ENCODE results near the gene KIRREL3. TPM values are rescaled to one million over a fixed set of nuclear protein-coding genes. Genes with fewer than 3 reads are reported as not detected.

Gene KIRREL3
- polyA plus RNA-seq, 4 donors = 1.5 to 2.1 (median 2.0) TPM

GRCh38 chr11:126919147-126919823 lies 81.3 kb downstream of the KIRREL3 start:
- no peak for DNase-seq (ENCODE audit: low read depth in 4 of 4, low spot score in 2 of 4)

- no peak for DNase-seq (ENCODE audit: low read depth in 4 of 4, low spot score in 2 of 4)
Observed at GRCh38 chr11:126918556-126918955, 82.0 kb downstream of the KIRREL3 start.

GRCh38 chr11:126917531-126918204 lies 82.9 kb downstream of the KIRREL3 start:
- DNase-seq (ENCODE audit: low read depth in 4 of 4, low spot score in 2 of 4) = no peak

GRCh38 chr11:126915430-126915829 lies 85.1 kb downstream of the KIRREL3 start:
- no peak for DNase-seq (ENCODE audit: low read depth in 4 of 4, low spot score in 2 of 4)

GRCh38 chr11:126914941-126915340 lies 85.6 kb downstream of the KIRREL3 start:
- DNase-seq (ENCODE audit: low read depth in 4 of 4, low spot score in 2 of 4) = no peak

- no peak for DNase-seq (ENCODE audit: low read depth in 4 of 4, low spot score in 2 of 4)
Observed at GRCh38 chr11:126914166-126914565, 86.4 kb downstream of the KIRREL3 start.

- no peak for DNase-seq (ENCODE audit: low read depth in 4 of 4, low spot score in 2 of 4)
Observed at GRCh38 chr11:126904520-126904919, 96.0 kb downstream of the KIRREL3 start.

GRCh38 chr11:126901783-126902182 lies 98.8 kb downstream of the KIRREL3 start:
- DNase-seq (ENCODE audit: low read depth in 4 of 4, low spot score in 2 of 4) = no peak

GRCh38 chr11:126899961-126900748 lies 100.4 kb downstream of the KIRREL3 start:
- DNase-seq (ENCODE audit: low read depth in 4 of 4, low spot score in 2 of 4) = no peak

- no peak for DNase-seq (ENCODE audit: low read depth in 4 of 4, low spot score in 2 of 4)
Observed at GRCh38 chr11:126898802-126899201, 101.8 kb downstream of the KIRREL3 start.

GRCh38 chr11:126897430-126897829 lies 103.1 kb downstream of the KIRREL3 start:
- DNase-seq (ENCODE audit: low read depth in 4 of 4, low spot score in 2 of 4) = no peak

GRCh38 chr11:126896025-126896424 lies 104.5 kb downstream of the KIRREL3 start:
- no peak for DNase-seq (ENCODE audit: low read depth in 4 of 4, low spot score in 2 of 4)

GRCh38 chr11:126893796-126894195 lies 106.8 kb downstream of the KIRREL3 start:
- DNase-seq (ENCODE audit: low read depth in 4 of 4, low spot score in 2 of 4) = no peak

GRCh38 chr11:126892756-126893155 lies 107.8 kb downstream of the KIRREL3 start:
- no peak for DNase-seq (ENCODE audit: low read depth in 4 of 4, low spot score in 2 of 4)

- DNase-seq (ENCODE audit: low read depth in 4 of 4, low spot score in 2 of 4) = no peak
Observed at GRCh38 chr11:126891556-126892217, 108.9 kb downstream of the KIRREL3 start.

- DNase-seq (ENCODE audit: low read depth in 4 of 4, low spot score in 2 of 4) = no peak
Observed at GRCh38 chr11:126890561-126890960, 110.0 kb downstream of the KIRREL3 start.

GRCh38 chr11:126888115-126888712 lies 112.4 kb downstream of the KIRREL3 start:
- DNase-seq (ENCODE audit: low read depth in 4 of 4, low spot score in 2 of 4) = no peak

- no peak for DNase-seq (ENCODE audit: low read depth in 4 of 4, low spot score in 2 of 4)
Observed at GRCh38 chr11:126886636-126887035, 113.9 kb downstream of the KIRREL3 start.

GRCh38 chr11:126886085-126886484 lies 114.5 kb downstream of the KIRREL3 start:
- DNase-seq (ENCODE audit: low read depth in 4 of 4, low spot score in 2 of 4) = no peak

- DNase-seq (ENCODE audit: low read depth in 4 of 4, low spot score in 2 of 4) = no peak
Observed at GRCh38 chr11:126884594-126884993, 116.0 kb downstream of the KIRREL3 start.

GRCh38 chr11:126884192-126884591 lies 116.4 kb downstream of the KIRREL3 start:
- no peak for DNase-seq (ENCODE audit: low read depth in 4 of 4, low spot score in 2 of 4)
